NB4 (cell line): ENCODE data around the gene ARHGAP15.

Experiments
- DNase-seq: peaks from one replicate; pipeline ENCODE4 v3.0.0; 2010; ENCODE audit warnings: low read depth
- H3K4me3 ChIP-seq: one replicate; pipeline ENCODE4 v1.5.1; 2011; ENCODE audit warnings: mild to moderate bottlenecking, low read depth, low read length, moderate library complexity
- MAX ChIP-seq: IDR thresholded peaks from 2 replicates; pipeline ENCODE4 v1.6.1; 2011; ENCODE audit warnings: low read depth, low read length
- MYC ChIP-seq: IDR thresholded peaks from 2 replicates; pipeline ENCODE4 v1.6.1; 2011; ENCODE audit warnings: low read depth, low read length
- POLR2A ChIP-seq: IDR thresholded peaks from 2 replicates; pipeline ENCODE4 v1.6.1; 2011; ENCODE audit warnings: mild to moderate bottlenecking; ENCODE audit not compliant: insufficient read length; ENCODE audit errors: extremely low read depth
- TF ChIP-seq, protein P1 (sequence below): IDR thresholded peaks from one replicate; pipeline ENCODE4 v1.5.1; 2012; ENCODE audit warnings: low read depth, low read length

Gene ARHGAP15

DNA sequence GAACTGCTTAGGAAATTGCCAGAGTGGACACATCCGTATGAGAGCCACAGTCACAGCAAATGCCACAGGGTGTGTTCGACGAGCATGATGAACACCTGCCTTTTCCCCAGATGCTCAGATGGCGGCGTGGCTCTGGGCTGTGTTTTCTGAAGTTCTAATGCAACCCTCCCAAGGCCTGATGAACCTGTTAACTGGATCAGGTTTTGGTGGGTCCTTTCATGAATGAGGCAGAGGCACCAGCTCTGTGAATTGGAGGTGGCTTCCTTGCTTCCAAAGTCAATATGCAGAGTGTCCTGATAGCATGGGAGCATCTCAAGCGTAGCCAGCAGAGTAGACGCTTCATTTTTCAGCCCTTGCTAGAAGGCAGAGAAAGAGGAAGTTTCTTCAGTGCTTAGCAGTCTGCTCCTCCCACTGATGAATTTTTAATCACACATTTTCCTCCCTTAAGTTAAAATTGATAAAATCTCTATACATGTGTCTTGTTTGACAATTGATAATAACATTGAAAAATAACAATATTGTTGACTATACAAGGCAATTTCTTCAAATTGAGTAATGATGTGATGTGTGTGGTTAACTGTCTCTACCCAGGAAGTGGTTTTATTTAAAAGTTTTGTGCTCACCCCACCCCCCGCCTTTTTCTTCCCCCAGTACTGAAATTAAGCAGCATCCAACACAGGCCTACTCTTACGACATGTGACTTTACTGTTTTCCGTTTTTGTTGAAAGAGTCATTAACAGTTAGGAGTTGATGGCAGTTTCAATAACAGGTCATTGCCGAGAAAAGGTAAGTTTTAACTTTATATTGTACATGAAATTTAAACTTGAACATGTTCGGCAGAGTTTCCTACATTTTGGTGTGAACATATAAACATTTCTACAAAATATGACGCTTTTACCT is at the start of gene ARHGAP15:
Gene ARHGAP15 (plus strand): TSS at position 739 of the 900 bp plus-strand sequence.
- H3K4me3 ChIP-seq = peak within 1 kb of the TSS; percentile 75
- peak; percentile 96 for DNase-seq
- TF ChIP-seq POLR2A = peak; percentile 30
- peak; percentile 77 for TF ChIP-seq MAX
- TF ChIP-seq, protein P1, sequence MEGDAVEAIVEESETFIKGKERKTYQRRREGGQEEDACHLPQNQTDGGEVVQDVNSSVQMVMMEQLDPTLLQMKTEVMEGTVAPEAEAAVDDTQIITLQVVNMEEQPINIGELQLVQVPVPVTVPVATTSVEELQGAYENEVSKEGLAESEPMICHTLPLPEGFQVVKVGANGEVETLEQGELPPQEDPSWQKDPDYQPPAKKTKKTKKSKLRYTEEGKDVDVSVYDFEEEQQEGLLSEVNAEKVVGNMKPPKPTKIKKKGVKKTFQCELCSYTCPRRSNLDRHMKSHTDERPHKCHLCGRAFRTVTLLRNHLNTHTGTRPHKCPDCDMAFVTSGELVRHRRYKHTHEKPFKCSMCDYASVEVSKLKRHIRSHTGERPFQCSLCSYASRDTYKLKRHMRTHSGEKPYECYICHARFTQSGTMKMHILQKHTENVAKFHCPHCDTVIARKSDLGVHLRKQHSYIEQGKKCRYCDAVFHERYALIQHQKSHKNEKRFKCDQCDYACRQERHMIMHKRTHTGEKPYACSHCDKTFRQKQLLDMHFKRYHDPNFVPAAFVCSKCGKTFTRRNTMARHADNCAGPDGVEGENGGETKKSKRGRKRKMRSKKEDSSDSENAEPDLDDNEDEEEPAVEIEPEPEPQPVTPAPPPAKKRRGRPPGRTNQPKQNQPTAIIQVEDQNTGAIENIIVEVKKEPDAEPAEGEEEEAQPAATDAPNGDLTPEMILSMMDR = peak; percentile 1
- peak; percentile 47 for TF ChIP-seq MYC

DNA sequence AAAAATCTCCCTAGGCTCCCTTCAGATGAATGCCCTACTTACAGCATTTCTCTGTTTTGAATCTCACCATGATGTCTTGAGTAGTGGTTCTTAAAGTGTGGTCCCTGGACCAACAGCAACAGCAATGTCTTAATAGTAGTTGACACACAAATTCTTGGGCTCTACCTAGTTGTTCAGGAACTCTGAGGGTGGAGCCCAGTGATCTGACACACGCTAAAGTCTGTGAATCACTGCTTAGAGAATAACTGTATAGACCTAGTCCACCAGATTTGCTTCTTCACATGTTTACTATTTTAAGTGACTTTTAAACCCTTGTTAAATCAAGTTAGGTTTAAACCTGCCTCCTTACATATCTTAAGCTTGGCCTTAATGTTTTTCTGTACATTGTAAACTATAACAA is 47.6 kb upstream of the ARHGAP15 start:
- H3K4me3 ChIP-seq = no peak overlapping the region
- no peak for TF ChIP-seq MYC
- no peak for DNase-seq

- no peak overlapping the region for H3K4me3 ChIP-seq
- DNase-seq = peak; percentile 68
- TF ChIP-seq MYC (peak; percentile 26; the same call in 1 of the 2 replicates), POLR2A (no peak)
Observed at GRCh38 chr2:143083636-143084035, 45.6 kb upstream of the ARHGAP15 start.

GRCh38 chr2:143084462-143084861 is 44.8 kb upstream of the ARHGAP15 start:
- TF ChIP-seq MYC (no peak), POLR2A (no peak), MAX (no peak)
- TF ChIP-seq, protein P1 = no peak
- no peak for DNase-seq
- H3K4me3 ChIP-seq = no peak overlapping the region

DNA sequence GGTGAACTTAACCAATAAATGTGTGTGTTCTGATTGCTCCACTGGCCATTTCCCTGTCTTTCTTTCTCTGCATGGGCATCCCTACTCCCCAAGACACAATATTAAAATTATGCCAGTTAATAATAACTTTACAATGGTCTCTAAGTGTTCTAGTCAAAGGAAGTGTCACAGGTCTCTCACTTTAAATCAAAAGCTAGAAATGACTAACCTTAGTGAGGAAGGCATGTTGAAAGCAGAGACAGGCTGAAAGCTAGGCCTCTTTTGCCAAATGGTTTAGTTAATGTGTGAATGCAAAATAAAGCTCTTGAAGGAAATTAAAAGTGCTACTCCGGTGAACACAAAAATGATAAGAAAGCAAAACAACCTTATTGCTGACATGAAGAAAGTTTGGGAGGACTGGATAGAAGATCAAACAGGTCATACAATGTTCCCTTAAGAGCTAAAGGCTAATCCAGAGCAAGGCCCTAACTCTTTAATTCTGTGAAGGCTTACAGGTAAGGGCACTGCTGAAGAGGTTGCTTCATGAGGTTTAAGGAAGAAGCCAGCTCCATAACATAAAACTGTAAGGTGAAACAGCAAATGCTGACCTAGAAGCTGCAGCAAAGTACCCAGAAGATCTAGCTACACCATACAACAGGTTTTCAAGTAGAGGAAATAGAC is 44.0 kb upstream of the ARHGAP15 start:
- no peak overlapping the region for H3K4me3 ChIP-seq
- no peak for DNase-seq
- TF ChIP-seq MYC (no peak), POLR2A (no peak), MAX (no peak)
- TF ChIP-seq, protein P1 = no peak

DNA sequence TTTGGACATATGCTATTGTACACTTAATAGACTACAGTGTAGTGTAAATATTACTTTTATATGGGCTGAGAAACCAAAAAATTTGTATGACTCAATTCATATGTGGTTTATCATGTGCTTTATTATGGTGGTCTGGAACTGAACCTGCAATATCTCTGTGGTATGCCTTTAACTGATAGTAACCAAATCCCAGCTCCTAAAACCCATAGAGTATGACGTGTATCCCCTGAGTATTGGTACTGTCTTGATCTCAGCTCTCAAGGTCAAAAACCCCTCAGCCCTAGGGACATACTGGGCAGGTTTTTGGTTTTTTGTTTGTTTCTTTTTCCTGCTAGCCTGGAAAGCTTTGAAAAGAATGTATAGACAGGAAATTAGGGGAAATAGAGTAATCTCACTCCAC is 42.2 kb upstream of the ARHGAP15 start:
- no peak overlapping the region for H3K4me3 ChIP-seq
- no peak for DNase-seq
- no peak for TF ChIP-seq POLR2A
- TF ChIP-seq MYC = no peak
- no peak for TF ChIP-seq MAX
- TF ChIP-seq, protein P1 = no peak
